Measurements from ENCODE around the gene TAS2R9. TPM values are rescaled to one million over a fixed set of nuclear protein-coding genes. Genes with fewer than 3 reads are reported as not detected.
"Not testable (repeated sequence)": the region's sequence is repeated elsewhere in the genome, so short reads cannot be mapped to it uniquely, and the experiment has no call there.

TAS2R9 gene
- total RNA-seq, 1 donor from 2014 or later: not detected

- H3K4me3 ChIP-seq (ENCODE audit: low read depth, low read length): no peak overlapping the region
- no peak for FAIRE-seq
- TF ChIP-seq, protein P1, sequence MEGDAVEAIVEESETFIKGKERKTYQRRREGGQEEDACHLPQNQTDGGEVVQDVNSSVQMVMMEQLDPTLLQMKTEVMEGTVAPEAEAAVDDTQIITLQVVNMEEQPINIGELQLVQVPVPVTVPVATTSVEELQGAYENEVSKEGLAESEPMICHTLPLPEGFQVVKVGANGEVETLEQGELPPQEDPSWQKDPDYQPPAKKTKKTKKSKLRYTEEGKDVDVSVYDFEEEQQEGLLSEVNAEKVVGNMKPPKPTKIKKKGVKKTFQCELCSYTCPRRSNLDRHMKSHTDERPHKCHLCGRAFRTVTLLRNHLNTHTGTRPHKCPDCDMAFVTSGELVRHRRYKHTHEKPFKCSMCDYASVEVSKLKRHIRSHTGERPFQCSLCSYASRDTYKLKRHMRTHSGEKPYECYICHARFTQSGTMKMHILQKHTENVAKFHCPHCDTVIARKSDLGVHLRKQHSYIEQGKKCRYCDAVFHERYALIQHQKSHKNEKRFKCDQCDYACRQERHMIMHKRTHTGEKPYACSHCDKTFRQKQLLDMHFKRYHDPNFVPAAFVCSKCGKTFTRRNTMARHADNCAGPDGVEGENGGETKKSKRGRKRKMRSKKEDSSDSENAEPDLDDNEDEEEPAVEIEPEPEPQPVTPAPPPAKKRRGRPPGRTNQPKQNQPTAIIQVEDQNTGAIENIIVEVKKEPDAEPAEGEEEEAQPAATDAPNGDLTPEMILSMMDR (IDR thresholded peaks at IDR 0.05; ENCODE audit: insufficient read depth, low read length, severe bottlenecking): no peak
- DNase-seq (ENCODE audit: low read depth): no peak
- no peaks in the 10 kb centered on the region for H3K27me3 ChIP-seq (ENCODE audit: control insufficient read depth, insufficient read depth, low read length)
- no peaks in the 10 kb centered on the region for H3K36me3 ChIP-seq (ENCODE audit: control insufficient read depth, insufficient read depth, low read length)
These were observed 2.0 kb upstream of the TAS2R9 start for GRCh38 chr12:10811883-10812536.

GRCh38 chr12:10807186-10807585 lies 2.8 kb downstream of the TAS2R9 start, which contains the start of gene TAS2R8:
TAS2R8 (minus strand) TSS chr12:10807286; CDS start chr12:10806980, 306 bp downstream.
- DNase-seq (ENCODE audit: low read depth): no peak
- TF ChIP-seq, protein P1 (IDR thresholded peaks at IDR 0.05; ENCODE audit: insufficient read depth, low read length, severe bottlenecking): no peak
- no peak within 1 kb of the TSS for H3K4me3 ChIP-seq (ENCODE audit: low read depth, low read length)
- no peak for FAIRE-seq
- H3K27me3 ChIP-seq (ENCODE audit: control insufficient read depth, insufficient read depth, low read length): no peaks in the 10 kb centered on the region
- H3K36me3 ChIP-seq (ENCODE audit: control insufficient read depth, insufficient read depth, low read length): no peaks in the 10 kb centered on the region

- no peak within 1 kb of the TSS for H3K4me3 ChIP-seq (ENCODE audit: low read depth, low read length)
- peaks cover 2% of the 10 kb centered on the region for H3K27me3 ChIP-seq (ENCODE audit: control insufficient read depth, insufficient read depth, low read length)
- H3K36me3 ChIP-seq (ENCODE audit: control insufficient read depth, insufficient read depth, low read length): no peaks in the 10 kb centered on the region
- no peak for FAIRE-seq
- DNase-seq (ENCODE audit: low read depth): no peak
- TF ChIP-seq, protein P1 (IDR thresholded peaks at IDR 0.05; ENCODE audit: insufficient read depth, low read length, severe bottlenecking): no peak
These were observed 7.4 kb downstream of the TAS2R9 start, which contains the start of gene TAS2R7 for GRCh38 chr12:10802587-10802986. TAS2R7 (minus strand) TSS chr12:10802627; CDS start chr12:10802570, 57 bp downstream.

GRCh38 chr12:10801741-10802140 lies 8.2 kb downstream of the TAS2R9 start:
- TF ChIP-seq, protein P1 (IDR thresholded peaks at IDR 0.05; ENCODE audit: insufficient read depth, low read length, severe bottlenecking): no peak
- FAIRE-seq (peak; percentile 7), DNase-seq (ENCODE audit: low read depth) (no peak)
- Histone ChIP-seq H3K36me3 (ENCODE audit: control insufficient read depth, insufficient read depth, low read length) (no peaks in the 10 kb centered on the region), H3K27me3 (ENCODE audit: control insufficient read depth, insufficient read depth, low read length) (peaks cover 2% of the 10 kb centered on the region), H3K4me3 (ENCODE audit: low read depth, low read length) (no peak overlapping the region)

DNA sequence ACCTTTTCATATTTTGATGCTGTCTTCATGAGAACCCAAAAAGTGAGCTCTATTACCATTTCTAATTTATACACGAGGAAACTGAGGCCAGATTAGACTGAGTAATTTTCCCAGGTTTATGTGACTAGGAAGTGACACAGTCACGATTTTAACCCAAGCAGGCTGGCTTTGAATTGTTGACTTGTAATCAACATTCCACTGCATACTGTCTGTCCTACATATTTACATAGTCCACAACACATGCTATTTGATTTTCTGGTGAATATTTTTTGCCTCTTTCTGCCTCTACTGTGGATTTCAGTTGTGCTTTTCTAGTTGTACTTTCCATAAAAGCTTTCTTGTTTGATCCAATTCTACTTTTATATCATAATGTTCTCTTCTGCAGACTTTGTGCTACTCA lies 15.7 kb downstream of the TAS2R9 start:
- TF ChIP-seq, protein P1 (IDR thresholded peaks at IDR 0.05; ENCODE audit: insufficient read depth, low read length, severe bottlenecking): no peak
- FAIRE-seq: no peak
- Histone ChIP-seq H3K4me3 (ENCODE audit: low read depth, low read length) (no peak overlapping the region), H3K27me3 (ENCODE audit: control insufficient read depth, insufficient read depth, low read length) (no peaks in the 10 kb centered on the region), H3K36me3 (ENCODE audit: control insufficient read depth, insufficient read depth, low read length) (no peaks in the 10 kb centered on the region)
- DNase-seq (ENCODE audit: low read depth): no peak

GRCh38 chr12:10791769-10792168 lies 18.2 kb downstream of the TAS2R9 start:
- not testable (repeated sequence) for H3K36me3 ChIP-seq (ENCODE audit: control insufficient read depth, insufficient read depth, low read length); H3K27me3 ChIP-seq (ENCODE audit: control insufficient read depth, insufficient read depth, low read length); DNase-seq (ENCODE audit: low read depth); FAIRE-seq; H3K4me3 ChIP-seq (ENCODE audit: low read depth, low read length)
